Raji (cell line): ENCODE measurements around the gene ACSF2.

Experiments
- POLR2A ChIP-seq: IDR thresholded peaks from 2 replicates; pipeline ENCODE4 v1.6.1; 2011; ENCODE audit warnings: low read depth, low read length, control low read depth; ENCODE audit not compliant: insufficient read depth

ACSF2 gene

DNA sequence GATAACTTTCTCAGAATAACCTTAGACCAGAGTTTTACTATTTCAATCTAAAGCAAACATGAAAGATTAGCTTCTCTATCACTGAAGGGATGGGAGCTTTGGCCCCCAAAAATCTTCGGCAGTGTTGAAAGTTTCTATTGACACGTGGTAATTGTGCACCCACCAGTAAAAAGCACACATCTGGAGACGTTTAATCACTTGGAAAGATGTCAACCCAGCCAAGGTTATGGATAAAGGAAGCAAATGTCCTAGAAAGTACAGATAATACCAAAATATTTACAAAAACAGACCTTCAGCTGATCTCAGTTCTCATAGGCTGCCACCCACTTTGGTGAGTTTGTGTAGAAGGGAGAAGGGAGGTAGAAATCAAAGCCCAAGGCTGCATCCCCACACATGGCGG is 87.5 kb downstream of the ACSF2 start:
- TF ChIP-seq POLR2A, result no peak

DNA sequence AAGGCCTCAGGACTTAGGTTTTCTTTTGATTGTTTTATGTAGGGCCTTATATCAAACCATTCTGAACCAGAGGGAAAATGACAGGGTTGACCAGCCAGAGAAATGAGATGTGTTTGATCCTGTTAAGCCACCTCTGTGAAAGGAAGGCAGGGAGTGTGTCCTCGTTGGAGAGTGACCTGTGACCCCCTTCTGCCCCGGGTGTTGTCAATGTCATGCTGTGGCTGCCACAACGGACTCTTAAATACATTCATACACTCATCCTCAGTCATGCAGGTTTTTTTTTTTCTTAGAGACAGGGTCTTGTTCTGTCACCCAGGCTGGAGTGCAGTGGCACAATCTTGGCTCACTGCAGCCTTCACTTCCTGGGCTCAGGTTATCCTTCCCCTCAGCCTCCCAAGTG is 88.4 kb downstream of the ACSF2 start:
- TF ChIP-seq POLR2A, result no peak

DNA sequence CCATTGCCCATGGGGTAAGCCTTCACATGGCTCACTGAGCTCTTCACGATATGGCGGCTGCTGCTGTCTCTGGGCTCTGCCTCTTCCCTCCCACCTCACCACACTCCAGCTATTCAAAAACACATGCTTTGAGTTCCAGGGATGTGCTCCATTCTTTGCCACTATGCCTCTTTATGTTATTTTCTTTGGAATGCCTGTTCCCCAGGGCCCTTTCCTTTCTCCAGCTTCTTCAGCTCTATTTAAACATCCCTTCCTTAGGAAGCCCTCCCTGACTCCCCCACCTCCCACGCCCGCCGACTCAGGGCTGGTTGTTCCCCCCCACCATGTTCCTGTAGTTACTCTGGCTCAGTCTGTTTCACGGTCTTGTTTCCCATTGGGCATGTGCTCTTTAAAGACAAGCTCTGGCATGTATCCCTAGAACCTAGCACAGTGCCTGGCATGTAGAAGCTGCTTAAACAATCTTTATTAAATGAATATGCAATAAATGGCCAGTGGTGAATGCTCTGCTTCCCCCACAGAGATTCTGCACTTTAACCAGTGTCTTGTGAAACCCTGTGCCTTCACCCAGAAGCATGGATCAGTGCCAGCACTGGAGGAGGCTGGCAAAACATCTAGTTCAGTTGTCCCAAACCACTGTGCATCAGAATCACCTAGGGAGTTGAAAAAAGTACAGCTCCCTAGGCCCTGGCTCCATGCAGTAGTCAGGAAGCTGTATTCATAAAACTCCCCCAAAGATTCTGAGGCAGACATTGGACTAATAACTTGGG is 89.1 kb downstream of the ACSF2 start:
- no peak for TF ChIP-seq POLR2A

DNA sequence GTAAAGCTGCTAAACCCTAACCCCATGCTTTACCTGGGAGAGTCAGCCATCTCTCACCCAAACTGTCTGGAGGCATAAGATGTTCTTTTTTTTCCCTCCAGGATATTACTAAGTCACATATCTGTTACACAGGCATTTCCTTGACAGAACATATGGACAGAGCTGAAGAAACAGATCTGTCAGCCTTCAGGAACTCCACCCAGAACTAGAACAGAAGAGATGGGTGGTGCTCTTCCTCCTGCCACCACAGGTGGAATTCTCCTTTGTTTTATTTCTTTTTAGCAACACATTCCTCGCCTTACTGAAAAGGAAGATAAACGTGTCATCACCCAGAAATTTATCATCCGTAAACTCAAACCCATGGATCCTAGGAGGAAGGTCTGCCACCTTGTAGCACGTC is 91.0 kb downstream of the ACSF2 start:
- TF ChIP-seq POLR2A, result no peak

DNA sequence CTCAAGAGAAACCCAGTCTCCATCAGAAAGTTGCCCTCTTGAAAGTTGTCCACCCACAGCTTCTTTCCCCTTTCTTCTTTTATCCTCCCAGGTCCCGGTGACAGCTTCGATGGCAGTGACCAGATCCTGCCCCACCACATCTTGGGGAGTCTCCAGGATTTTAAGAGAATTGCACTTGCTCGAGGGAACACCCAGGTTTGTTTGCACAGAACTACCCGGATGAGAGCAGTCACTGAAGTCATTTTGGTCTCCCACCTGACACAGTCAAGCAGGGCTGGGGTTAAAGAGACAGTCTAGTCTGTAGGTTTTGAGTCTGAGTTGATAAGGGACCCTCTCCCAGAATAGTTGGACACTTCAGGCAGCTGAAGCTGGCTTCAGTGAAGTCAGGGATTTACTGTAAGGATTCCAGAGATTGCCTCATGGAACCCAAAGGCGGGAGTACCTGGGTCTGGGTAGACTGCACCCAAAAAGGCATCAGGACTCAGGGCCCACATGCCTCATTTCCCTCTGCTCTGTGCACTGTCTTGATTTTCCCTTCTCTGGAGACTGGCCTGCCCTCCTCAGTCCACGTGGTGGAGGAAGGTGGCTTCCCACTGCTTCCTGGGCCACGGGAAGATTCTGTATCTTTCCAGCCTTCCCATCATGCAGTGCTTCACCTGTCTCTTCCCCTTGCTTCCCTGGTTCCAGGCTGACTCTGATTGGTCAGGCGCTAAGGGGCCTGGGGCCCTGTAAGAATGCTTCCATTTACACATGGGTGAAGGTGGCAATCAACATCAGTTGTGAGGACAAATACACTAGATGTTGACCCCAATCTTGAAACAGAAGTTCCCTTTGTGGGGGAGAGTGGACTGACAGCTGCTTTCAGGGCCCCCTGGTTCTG is 91.7 kb downstream of the ACSF2 start:
- no peak for TF ChIP-seq POLR2A

DNA sequence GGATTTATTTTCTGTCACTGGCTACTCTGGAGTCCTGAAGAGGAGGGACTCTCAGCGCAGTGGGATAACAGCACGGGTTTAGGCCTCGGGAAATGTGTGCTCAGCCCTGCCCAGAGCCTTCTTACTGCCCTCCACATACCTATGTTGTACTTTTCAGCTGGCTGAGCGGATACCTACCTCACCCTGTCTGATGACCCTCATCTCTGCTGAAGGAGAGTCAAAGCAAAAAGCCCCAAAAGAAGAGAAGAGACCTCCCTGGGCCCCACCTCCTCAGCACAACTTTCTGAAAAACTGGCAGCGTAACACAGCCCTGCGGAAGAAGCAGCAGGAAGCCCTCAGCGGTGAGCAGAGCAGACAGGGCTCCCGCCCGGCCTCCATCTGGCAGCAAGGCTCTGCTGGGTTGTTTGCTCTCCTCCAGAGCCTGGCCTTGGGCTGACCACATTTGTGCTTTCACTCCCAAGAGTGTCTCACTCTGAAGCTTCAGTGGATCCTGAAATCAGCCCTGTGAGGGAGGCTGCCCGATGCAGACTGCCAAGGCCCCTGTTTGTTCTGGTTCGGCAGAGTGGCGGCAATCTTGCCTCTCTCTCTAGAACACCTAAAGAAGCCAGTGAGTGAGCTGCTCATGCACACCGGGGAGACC is 92.5 kb downstream of the ACSF2 start:
- no peak for TF ChIP-seq POLR2A

DNA sequence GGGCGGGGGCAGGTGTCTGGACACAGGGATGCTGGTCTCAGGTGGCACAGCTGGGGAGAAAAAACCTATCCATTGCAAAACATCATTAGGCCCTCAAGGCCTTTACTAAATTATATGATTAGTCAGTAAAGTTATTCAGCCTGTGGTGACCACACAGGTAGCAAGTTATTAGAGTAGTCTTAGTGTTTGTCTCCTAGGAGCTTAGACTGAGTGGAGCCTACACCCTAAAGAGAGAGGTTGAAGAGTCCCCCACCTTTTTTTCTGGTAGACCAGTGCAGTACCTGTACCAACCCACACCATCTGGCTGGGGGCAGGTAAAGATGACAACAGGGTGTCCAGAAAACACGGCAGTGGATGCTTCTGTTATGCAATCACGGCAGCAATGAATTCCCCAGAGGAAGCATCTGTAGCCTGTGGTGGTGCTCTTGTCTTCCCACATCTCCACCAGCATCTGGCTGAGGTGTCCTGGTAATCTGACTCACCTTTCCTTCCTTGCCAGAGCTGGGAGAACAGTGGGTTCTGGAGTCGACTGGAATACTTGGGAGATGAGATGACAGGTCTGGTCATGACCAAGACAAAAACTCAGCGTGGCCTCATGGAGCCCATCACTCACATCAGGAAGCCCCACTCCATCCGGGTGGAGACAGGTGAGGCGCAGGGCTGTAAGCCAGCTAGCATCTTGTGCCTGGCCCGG is 93.3 kb downstream of the ACSF2 start:
- TF ChIP-seq POLR2A, result no peak

DNA sequence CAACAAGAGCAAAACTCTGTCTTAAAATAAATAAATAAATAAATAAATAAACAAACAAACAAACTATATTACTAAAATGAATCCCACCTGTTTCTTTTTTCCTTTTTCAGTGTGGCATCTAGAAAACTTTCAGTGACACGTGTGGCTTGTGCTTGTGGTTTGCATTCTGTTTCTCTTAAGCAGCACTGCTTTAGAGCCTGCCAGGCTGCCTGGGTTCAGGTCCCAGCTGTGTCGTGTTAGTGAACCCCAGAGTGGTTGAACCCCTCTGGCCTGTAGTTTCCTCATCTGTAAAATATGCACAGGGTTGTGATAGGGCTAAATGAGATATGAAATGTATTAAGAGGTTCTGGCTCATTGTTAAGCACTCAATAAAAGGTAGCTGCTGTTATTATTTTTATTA is 94.5 kb downstream of the ACSF2 start:
- no peak for TF ChIP-seq POLR2A

DNA sequence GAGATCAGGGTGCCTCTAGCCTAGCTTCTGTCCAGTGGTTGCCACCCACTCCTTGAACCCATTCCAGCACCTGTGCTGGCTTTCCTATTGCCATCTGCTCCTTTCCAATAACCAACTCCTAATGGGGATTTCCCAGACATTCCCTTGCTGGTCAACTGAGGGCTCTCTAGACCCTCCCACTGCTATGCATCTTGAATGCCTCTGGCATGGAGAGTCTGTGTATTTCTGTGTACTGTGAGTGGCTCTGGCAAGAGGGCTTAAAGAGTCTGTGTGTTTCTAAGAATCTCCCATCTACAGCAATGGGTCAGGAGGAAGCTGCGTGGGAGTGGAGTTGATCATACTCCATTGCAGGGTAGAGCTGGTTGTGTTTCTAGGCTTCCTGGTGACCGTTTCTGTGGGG is 95.5 kb downstream of the ACSF2 start:
- TF ChIP-seq POLR2A, result no peak

DNA sequence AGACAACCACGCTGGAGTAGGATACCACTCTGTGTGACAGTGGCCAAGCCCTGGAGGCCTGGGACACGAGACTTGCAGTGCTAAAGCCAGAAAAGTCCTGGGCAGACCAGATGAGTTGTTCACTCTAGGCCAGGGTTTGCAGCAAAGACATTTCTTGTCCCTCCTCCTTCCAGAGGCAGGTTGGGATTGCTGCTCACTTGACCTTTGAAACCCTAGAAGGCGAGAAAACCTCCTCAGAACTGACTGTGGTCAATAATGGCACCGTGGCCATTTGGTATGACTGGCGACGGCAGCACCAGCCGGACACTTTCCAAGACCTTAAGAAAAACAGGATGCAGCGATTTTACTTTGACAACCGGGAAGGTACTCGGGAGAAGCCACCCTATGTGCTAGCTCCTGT is 96.7 kb downstream of the ACSF2 start:
- TF ChIP-seq POLR2A, result no peak

DNA sequence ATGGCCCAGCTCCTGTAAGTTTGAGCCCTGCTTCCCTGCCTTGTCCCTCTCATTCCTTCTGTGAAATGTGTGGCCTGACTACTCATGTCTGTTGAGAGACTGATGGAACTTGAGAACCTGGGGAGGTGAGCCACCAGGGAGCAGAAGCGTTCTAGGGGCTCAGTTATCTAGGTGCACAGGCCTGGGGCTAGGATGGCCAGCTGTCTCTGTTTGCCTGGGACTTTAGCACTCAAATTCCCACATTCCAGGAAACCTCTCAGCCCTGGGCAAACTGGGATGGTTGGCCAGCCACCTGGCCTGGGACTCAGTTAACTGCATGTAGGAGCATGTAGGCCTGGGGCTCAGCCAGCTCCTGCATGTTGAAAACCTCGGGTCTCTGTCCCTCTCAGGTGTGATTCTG is 97.2 kb downstream of the ACSF2 start:
- TF ChIP-seq POLR2A, result no peak
